Activated gamma-delta T cell treated with Interleukin-2 at 50 U/mL for 16 hours (primary cell): ENCODE data around the gene CISD2.
"Not testable (repeated sequence)": the region's sequence is repeated elsewhere in the genome, so short reads cannot be mapped to it uniquely, and the experiment has no call there.

ENCODE experiments used
- DNase-seq: peaks from one replicate; pipeline ENCODE4 v3.0.0-alpha.2; 2020

CISD2 gene

GRCh38 chr4:102868781-102869568, at the start of gene CISD2:
CISD2 (plus strand) TSS chr4:102868992; CDS start chr4:102869085, 93 bp downstream.
- peak; percentile 89 for DNase-seq

- not testable (repeated sequence) for DNase-seq
Measured at GRCh38 chr4:102819100-102819499, 49.7 kb upstream of the CISD2 start.

GRCh38 chr4:102819588-102820365, 49.0 kb upstream of the CISD2 start:
- DNase-seq = no peak

- DNase-seq = no peak
Measured at GRCh38 chr4:102823464-102823863, 45.3 kb upstream of the CISD2 start.

GRCh38 chr4:102823897-102824296, 44.9 kb upstream of the CISD2 start:
- no peak for DNase-seq

- DNase-seq = no peak
Measured at GRCh38 chr4:102824398-102824797, 44.4 kb upstream of the CISD2 start.

- peak; percentile 11 for DNase-seq
Measured at GRCh38 chr4:102825261-102826091, 43.3 kb upstream of the CISD2 start.

GRCh38 chr4:102826105-102826889, 42.5 kb upstream of the CISD2 start:
- DNase-seq = no peak

GRCh38 chr4:102826890-102827673, 41.7 kb upstream of the CISD2 start, which contains the start of gene UBE2D3:
UBE2D3 (minus strand) TSS chr4:102827551; CDS start chr4:102826508, 1,043 bp downstream.
- DNase-seq = peak; percentile 95

GRCh38 chr4:102827674-102828496, 40.9 kb upstream of the CISD2 start:
- peak; percentile 99 for DNase-seq

GRCh38 chr4:102828497-102828808, 40.3 kb upstream of the CISD2 start:
- no peak for DNase-seq

GRCh38 chr4:102829803-102830202, 39.0 kb upstream of the CISD2 start:
- no peak for DNase-seq

- no peak for DNase-seq
Measured at GRCh38 chr4:102832105-102832504, 36.7 kb upstream of the CISD2 start.

GRCh38 chr4:102832667-102833066, 36.1 kb upstream of the CISD2 start:
- no peak for DNase-seq

GRCh38 chr4:102836596-102836995, 32.2 kb upstream of the CISD2 start:
- no peak for DNase-seq

- DNase-seq = no peak
Measured at GRCh38 chr4:102842367-102842766, 26.4 kb upstream of the CISD2 start.

- DNase-seq = no peak
Measured at GRCh38 chr4:102843273-102843672, 25.5 kb upstream of the CISD2 start.

- DNase-seq = no peak
Measured at GRCh38 chr4:102843938-102844337, 24.9 kb upstream of the CISD2 start.

- no peak for DNase-seq
Measured at GRCh38 chr4:102847687-102848086, 21.1 kb upstream of the CISD2 start.

- no peak for DNase-seq
Measured at GRCh38 chr4:102849579-102850104, 19.1 kb upstream of the CISD2 start.
